ENCODE data around the gene DNAJB6.

DNA sequence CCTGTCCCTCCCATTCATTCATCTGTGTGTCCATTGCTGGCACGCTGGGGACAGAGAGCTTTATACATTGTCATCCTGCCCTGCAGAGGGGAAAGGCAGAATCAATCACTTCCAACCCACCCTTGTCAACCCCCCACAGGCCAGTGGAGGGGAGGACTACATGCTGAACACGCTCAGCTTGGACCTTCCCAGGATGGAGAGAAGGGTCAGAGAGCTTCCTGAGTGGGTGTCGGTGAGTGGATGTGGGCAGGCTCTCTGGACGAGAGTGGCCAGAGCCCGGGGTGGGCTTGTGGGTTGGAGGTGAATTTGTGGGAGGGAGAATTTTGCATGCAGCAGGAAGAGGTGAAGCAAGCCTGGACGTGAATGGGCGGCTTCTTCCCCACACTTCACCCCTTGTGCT is 93.9 kb downstream of the DNAJB6 start:
- TF ChIP-seq, protein P1, sequence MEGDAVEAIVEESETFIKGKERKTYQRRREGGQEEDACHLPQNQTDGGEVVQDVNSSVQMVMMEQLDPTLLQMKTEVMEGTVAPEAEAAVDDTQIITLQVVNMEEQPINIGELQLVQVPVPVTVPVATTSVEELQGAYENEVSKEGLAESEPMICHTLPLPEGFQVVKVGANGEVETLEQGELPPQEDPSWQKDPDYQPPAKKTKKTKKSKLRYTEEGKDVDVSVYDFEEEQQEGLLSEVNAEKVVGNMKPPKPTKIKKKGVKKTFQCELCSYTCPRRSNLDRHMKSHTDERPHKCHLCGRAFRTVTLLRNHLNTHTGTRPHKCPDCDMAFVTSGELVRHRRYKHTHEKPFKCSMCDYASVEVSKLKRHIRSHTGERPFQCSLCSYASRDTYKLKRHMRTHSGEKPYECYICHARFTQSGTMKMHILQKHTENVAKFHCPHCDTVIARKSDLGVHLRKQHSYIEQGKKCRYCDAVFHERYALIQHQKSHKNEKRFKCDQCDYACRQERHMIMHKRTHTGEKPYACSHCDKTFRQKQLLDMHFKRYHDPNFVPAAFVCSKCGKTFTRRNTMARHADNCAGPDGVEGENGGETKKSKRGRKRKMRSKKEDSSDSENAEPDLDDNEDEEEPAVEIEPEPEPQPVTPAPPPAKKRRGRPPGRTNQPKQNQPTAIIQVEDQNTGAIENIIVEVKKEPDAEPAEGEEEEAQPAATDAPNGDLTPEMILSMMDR (conservative IDR thresholded peaks at IDR 0.05; ENCODE audit: low read depth, low read length): no peak
- no peak for TF ChIP-seq CEBPB (IDR thresholded peaks at IDR 0.05; ENCODE audit: low read depth, low read length)

Measured in IMR-90 (cell line).